ENCODE results near the gene PHACTR1.

GRCh38 chr6:13289789-13290318 lies 573.3 kb downstream of the PHACTR1 start:
- TF ChIP-seq, protein P1, sequence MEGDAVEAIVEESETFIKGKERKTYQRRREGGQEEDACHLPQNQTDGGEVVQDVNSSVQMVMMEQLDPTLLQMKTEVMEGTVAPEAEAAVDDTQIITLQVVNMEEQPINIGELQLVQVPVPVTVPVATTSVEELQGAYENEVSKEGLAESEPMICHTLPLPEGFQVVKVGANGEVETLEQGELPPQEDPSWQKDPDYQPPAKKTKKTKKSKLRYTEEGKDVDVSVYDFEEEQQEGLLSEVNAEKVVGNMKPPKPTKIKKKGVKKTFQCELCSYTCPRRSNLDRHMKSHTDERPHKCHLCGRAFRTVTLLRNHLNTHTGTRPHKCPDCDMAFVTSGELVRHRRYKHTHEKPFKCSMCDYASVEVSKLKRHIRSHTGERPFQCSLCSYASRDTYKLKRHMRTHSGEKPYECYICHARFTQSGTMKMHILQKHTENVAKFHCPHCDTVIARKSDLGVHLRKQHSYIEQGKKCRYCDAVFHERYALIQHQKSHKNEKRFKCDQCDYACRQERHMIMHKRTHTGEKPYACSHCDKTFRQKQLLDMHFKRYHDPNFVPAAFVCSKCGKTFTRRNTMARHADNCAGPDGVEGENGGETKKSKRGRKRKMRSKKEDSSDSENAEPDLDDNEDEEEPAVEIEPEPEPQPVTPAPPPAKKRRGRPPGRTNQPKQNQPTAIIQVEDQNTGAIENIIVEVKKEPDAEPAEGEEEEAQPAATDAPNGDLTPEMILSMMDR (IDR thresholded peaks at IDR 0.05): no peak
- no peak for TF ChIP-seq NR3C1 (IDR thresholded peaks at IDR 0.05)
- no peak for TF ChIP-seq TP53 (CRISPR knock-in tag; IDR thresholded peaks at IDR 0.05)
- no peak for TF ChIP-seq MAFK (IDR thresholded peaks at IDR 0.05; ENCODE audit: partially characterized antibody)
- no peak for TF ChIP-seq KDM1A (IDR thresholded peaks at IDR 0.05; ENCODE audit: low read depth)
- TF ChIP-seq SMC3 (IDR thresholded peaks at IDR 0.05): no peak
- no peak for TF ChIP-seq POLR2A (IDR thresholded peaks at IDR 0.05; ENCODE audit: low read length)
- no peak for TF ChIP-seq HOXA7 (CRISPR knock-in tag; IDR thresholded peaks at IDR 0.05)
- no peak for TF ChIP-seq ZC3H11A (IDR thresholded peaks at IDR 0.05)
- TF ChIP-seq ELK1 (IDR thresholded peaks at IDR 0.05; ENCODE audit: low read depth, low read length): no peak
- no peak for TF ChIP-seq CHD4 (IDR thresholded peaks at IDR 0.05; ENCODE audit: borderline replicate concordance)
- no peak for TF ChIP-seq RCOR1 (IDR thresholded peaks at IDR 0.05; ENCODE audit: low read depth, low read length)
- TF ChIP-seq REST (IDR thresholded peaks at IDR 0.05): no peak

Data from A549 (cell line).